Activated naive CD4-positive, alpha-beta T cell treated with anti-CD3 and anti-CD28 coated beads, Interleukin-2, amount 50 U/mL, for 24 hours (primary cell): ENCODE measurements around the gene MAPKAP1.

Source experiments
- H3K27ac Mint-ChIP-seq: one replicate; pipeline ENCODE4 v1.8.0; 2021; ENCODE audit warnings: mild to moderate bottlenecking, mixed read lengths
- H3K27me3 Mint-ChIP-seq: one replicate; pipeline ENCODE4 v1.8.0; 2021; ENCODE audit warnings: mixed read lengths
- H3K36me3 Mint-ChIP-seq: one replicate; pipeline ENCODE4 v1.8.0; 2021; ENCODE audit warnings: mixed read lengths
- H3K4me1 Mint-ChIP-seq: one replicate; pipeline ENCODE4 v1.8.0; 2021; ENCODE audit warnings: mixed read lengths
- H3K4me3 Mint-ChIP-seq: one replicate; pipeline ENCODE4 v1.8.0; 2021; ENCODE audit warnings: mild to moderate bottlenecking, mixed read lengths
- H3K9me3 Mint-ChIP-seq: one replicate; pipeline ENCODE4 v1.8.0; 2021; ENCODE audit warnings: mixed read lengths

Gene MAPKAP1

GRCh38 chr9:125483697-125484096 lies 223.3 kb downstream of the MAPKAP1 start:
- Mint-ChIP-seq H3K36me3 (peaks cover 13% of the 10 kb centered on the region), H3K27me3 (no peaks in the 10 kb centered on the region)

GRCh38 chr9:125479846-125480615 lies 227.0 kb downstream of the MAPKAP1 start:
- no peak overlapping the region for H3K27ac Mint-ChIP-seq
- H3K9me3 Mint-ChIP-seq: no peaks in the 10 kb centered on the region
- H3K36me3 Mint-ChIP-seq: peaks cover 23% of the 10 kb centered on the region
- H3K27me3 Mint-ChIP-seq: no peaks in the 10 kb centered on the region
- H3K4me3 Mint-ChIP-seq: no peak overlapping the region
- H3K4me1 Mint-ChIP-seq: no peaks in the 10 kb centered on the region

More at GRCh38 chr9:125483697-125484096, 223.3 kb downstream of the MAPKAP1 start:
- Mint-ChIP-seq H3K9me3 (no peaks in the 10 kb centered on the region), H3K27ac (no peak overlapping the region), H3K4me3 (no peak overlapping the region), H3K4me1 (no peaks in the 10 kb centered on the region)

- H3K9me3 Mint-ChIP-seq: no peaks in the 10 kb centered on the region
- no peaks in the 10 kb centered on the region for H3K27me3 Mint-ChIP-seq
- H3K27ac Mint-ChIP-seq: no peak overlapping the region
- no peaks in the 10 kb centered on the region for H3K4me1 Mint-ChIP-seq
- H3K36me3 Mint-ChIP-seq: peaks cover 18% of the 10 kb centered on the region
- no peak overlapping the region for H3K4me3 Mint-ChIP-seq
Observed at GRCh38 chr9:125477089-125477544, 229.9 kb downstream of the MAPKAP1 start.

- Mint-ChIP-seq H3K4me3 (no peak overlapping the region), H3K4me1 (no peaks in the 10 kb centered on the region), H3K36me3 (peaks cover 18% of the 10 kb centered on the region), H3K27ac (no peak overlapping the region), H3K27me3 (no peaks in the 10 kb centered on the region), H3K9me3 (no peaks in the 10 kb centered on the region)
Observed at GRCh38 chr9:125476645-125477044, 230.4 kb downstream of the MAPKAP1 start.

- Mint-ChIP-seq H3K27me3 (no peaks in the 10 kb centered on the region), H3K4me3 (no peak overlapping the region), H3K4me1 (no peaks in the 10 kb centered on the region), H3K9me3 (no peaks in the 10 kb centered on the region), H3K27ac (no peak overlapping the region), H3K36me3 (peaks cover 19% of the 10 kb centered on the region)
Observed at GRCh38 chr9:125475385-125475784, 231.6 kb downstream of the MAPKAP1 start.

GRCh38 chr9:125472926-125473701 lies 233.9 kb downstream of the MAPKAP1 start:
- no peaks in the 10 kb centered on the region for H3K4me1 Mint-ChIP-seq
- H3K27ac Mint-ChIP-seq: no peak overlapping the region
- H3K9me3 Mint-ChIP-seq: no peaks in the 10 kb centered on the region
- H3K36me3 Mint-ChIP-seq: peaks cover 12% of the 10 kb centered on the region
- no peaks in the 10 kb centered on the region for H3K27me3 Mint-ChIP-seq
- H3K4me3 Mint-ChIP-seq: no peak overlapping the region

- no peaks in the 10 kb centered on the region for H3K9me3 Mint-ChIP-seq
- peaks cover 11% of the 10 kb centered on the region for H3K36me3 Mint-ChIP-seq
- no peak overlapping the region for H3K4me3 Mint-ChIP-seq
- no peaks in the 10 kb centered on the region for H3K27me3 Mint-ChIP-seq
- H3K27ac Mint-ChIP-seq: no peak overlapping the region
- H3K4me1 Mint-ChIP-seq: no peaks in the 10 kb centered on the region
Observed at GRCh38 chr9:125472562-125472925, 234.5 kb downstream of the MAPKAP1 start.

GRCh38 chr9:125470767-125471580 lies 236.0 kb downstream of the MAPKAP1 start:
- Mint-ChIP-seq H3K9me3 (no peaks in the 10 kb centered on the region), H3K36me3 (peaks cover 7% of the 10 kb centered on the region), H3K27ac (no peak overlapping the region), H3K4me1 (no peaks in the 10 kb centered on the region), H3K4me3 (no peak overlapping the region), H3K27me3 (no peaks in the 10 kb centered on the region)

DNA sequence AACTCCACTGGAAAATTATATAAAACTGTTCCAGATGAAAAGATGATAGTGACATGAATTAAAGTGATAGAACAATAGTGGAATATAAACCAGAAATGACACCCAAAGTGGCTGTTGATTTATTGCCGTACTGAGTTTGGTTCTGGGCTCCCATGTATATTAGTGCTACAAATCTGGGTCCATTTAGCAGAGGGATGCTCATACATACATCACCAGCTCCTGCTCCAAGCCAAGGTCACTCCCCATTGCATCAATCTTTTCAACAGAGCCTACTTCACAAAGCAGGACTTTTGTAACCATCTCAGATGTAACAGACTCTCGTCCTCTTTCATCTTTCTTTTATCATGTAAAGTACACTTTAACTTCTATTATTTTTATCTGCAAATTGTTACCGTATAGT lies 236.8 kb downstream of the MAPKAP1 start:
- Mint-ChIP-seq H3K27ac (no peak overlapping the region), H3K9me3 (no peaks in the 10 kb centered on the region), H3K27me3 (no peaks in the 10 kb centered on the region), H3K4me1 (no peaks in the 10 kb centered on the region), H3K4me3 (no peak overlapping the region), H3K36me3 (peaks cover 5% of the 10 kb centered on the region)

GRCh38 chr9:125468646-125469045 lies 238.4 kb downstream of the MAPKAP1 start:
- Mint-ChIP-seq H3K9me3 (no peaks in the 10 kb centered on the region), H3K27me3 (no peaks in the 10 kb centered on the region), H3K4me1 (no peaks in the 10 kb centered on the region), H3K36me3 (peaks cover 5% of the 10 kb centered on the region), H3K4me3 (no peak overlapping the region), H3K27ac (no peak overlapping the region)

GRCh38 chr9:125467116-125467740 lies 239.8 kb downstream of the MAPKAP1 start:
- no peaks in the 10 kb centered on the region for H3K9me3 Mint-ChIP-seq
- no peak overlapping the region for H3K4me3 Mint-ChIP-seq
- H3K4me1 Mint-ChIP-seq: no peaks in the 10 kb centered on the region
- no peaks in the 10 kb centered on the region for H3K27me3 Mint-ChIP-seq
- peaks cover 7% of the 10 kb centered on the region for H3K36me3 Mint-ChIP-seq
- no peak overlapping the region for H3K27ac Mint-ChIP-seq

DNA sequence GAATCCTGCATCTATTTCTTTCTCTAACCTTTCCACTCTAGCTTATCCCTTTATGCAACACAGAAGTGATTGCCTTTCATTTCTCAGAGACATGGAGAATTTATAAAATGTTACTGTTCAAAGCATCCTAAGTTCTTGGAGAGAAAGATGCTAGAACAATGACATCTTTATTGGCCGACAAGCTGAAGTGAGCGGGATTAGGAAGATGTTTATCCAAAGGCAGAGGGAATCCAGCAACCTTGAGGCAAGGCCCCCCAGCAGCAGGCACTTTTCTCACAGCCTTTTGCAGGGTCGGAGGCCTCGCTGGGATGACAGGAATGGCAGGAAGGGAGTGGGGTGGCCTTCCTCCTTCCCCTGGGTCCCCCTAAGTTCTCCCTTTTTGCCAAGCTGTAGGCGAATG lies 240.6 kb downstream of the MAPKAP1 start:
- Mint-ChIP-seq H3K27me3 (no peaks in the 10 kb centered on the region), H3K27ac (no peak overlapping the region), H3K4me3 (no peak overlapping the region), H3K4me1 (no peaks in the 10 kb centered on the region), H3K36me3 (peaks cover 13% of the 10 kb centered on the region), H3K9me3 (no peaks in the 10 kb centered on the region)

GRCh38 chr9:125464591-125465385 lies 242.2 kb downstream of the MAPKAP1 start:
- Mint-ChIP-seq H3K4me3 (no peak overlapping the region), H3K9me3 (no peaks in the 10 kb centered on the region), H3K36me3 (peaks cover 21% of the 10 kb centered on the region), H3K4me1 (no peaks in the 10 kb centered on the region), H3K27me3 (no peaks in the 10 kb centered on the region), H3K27ac (no peak overlapping the region)

- Mint-ChIP-seq H3K27ac (no peak overlapping the region), H3K27me3 (no peaks in the 10 kb centered on the region), H3K4me1 (no peaks in the 10 kb centered on the region), H3K9me3 (no peaks in the 10 kb centered on the region), H3K36me3 (peaks cover 23% of the 10 kb centered on the region), H3K4me3 (no peak overlapping the region)
Observed at GRCh38 chr9:125463926-125464325, 243.1 kb downstream of the MAPKAP1 start.
